Stimulated activated CD4-positive, alpha-beta T cell treated with anti-CD3 and anti-CD28 coated beads, TNF-alpha, amount 100 ng/mL, for 48 hours (primary cell): ENCODE measurements around the gene ZNF205.

Experiments used
- DNase-seq, 3 donors: peaks; one replicate each; pipeline ENCODE4 v3.0.0-alpha.2; 2020; ENCODE audit warnings: low read depth in 3 of 3

Gene ZNF205

GRCh38 chr16:3101018-3101840 is 11.2 kb upstream of the ZNF205 start:
- peak in 2 of 3 donors; percentile 37 to 61 for DNase-seq

DNA sequence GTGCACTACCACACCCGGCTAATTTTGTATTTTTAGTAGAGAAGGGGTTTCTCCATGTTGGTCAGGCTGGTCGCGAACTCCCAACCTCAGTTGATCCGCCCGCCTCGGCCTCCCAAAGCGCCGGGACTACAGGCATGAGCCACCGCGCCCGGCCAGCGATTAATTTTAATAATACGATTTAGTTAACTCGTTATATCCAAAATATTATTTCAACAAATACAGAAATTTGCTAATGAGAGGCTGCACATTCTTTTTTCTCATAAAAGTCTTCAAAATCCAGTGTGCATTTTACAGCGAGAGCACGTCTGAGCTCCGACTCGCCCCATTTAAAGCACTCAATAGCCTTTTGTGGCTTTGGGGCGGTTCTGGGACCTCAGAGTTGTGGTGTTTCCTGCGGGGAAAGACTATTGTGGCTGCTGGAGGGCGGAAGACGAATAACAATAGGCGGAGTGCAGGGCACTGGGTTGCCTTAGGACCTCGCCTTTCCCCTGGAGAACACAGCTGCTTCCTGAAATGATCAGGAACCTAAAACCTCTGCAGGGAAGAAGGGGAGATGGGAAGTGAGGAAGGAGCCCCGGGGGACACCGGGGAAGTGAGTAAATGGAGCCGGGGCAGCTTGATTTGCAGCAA is 10.4 kb upstream of the ZNF205 start:
- no peak for DNase-seq

GRCh38 chr16:3106205-3106928 is 6.0 kb upstream of the ZNF205 start:
- peak; percentile 85 to 91 (median 85) for DNase-seq

DNA sequence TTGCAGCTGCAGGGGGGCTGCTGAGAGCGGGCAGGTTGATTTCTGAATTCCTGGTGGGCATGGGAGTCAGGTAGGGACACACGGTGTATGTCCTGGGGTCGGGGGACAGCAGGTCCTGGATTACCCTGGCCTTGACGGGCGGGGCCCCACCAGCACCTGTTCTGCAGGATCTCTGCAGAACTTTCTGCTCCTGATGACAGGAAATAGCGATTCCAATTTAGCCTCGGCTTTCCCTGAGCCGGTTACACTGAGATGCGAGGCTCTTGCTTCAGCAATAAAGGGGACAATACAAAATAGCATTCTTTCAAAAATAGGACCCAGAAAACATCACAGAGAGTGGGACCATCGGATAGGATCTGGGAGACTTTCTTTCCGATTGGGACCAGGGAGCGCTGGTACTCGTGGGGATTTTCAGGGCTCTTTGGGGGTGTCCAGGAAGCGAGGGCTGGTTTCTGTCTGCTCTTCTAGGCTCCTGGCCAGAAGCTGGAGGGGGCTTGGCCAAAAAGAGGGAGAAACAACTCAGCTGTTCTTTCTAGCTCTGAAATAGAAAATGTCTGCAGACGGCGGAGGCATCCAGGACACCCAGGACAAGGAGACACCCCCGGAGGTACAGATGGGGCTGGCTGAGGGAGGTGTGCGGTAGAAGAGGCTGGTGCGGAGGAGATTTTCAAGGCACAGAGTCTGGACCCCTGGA is 642 bp downstream of the ZNF205 start:
- no peak for DNase-seq

- DNase-seq, result no peak
These were observed 1.5 kb downstream of the ZNF205 start for GRCh38 chr16:3113765-3114479.

GRCh38 chr16:3115003-3115402 is 2.6 kb downstream of the ZNF205 start:
- no peak for DNase-seq

DNA sequence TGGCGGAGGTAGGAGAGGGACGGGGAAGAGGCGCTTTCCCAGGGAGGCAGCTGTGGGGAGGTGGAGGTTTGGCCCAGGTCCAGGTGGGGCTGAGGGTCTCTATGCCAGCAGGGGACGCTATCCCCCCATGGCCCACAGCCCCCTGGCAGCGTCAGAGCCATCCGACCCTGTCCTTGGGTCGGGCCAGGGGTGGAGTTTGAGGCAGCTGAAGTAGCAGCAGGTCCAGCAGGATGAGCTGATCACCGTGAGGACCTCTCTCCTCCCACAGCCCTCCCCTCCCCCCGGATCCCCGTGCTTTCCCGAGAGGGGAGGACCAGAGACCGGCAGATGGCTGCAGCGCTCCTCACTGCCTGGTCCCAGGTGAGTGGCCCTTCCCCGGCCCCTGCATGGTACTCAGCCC is 3.2 kb downstream of the ZNF205 start:
- DNase-seq, result no peak

GRCh38 chr16:3118204-3118790 is 5.9 kb downstream of the ZNF205 start:
- DNase-seq, result no peak

DNA sequence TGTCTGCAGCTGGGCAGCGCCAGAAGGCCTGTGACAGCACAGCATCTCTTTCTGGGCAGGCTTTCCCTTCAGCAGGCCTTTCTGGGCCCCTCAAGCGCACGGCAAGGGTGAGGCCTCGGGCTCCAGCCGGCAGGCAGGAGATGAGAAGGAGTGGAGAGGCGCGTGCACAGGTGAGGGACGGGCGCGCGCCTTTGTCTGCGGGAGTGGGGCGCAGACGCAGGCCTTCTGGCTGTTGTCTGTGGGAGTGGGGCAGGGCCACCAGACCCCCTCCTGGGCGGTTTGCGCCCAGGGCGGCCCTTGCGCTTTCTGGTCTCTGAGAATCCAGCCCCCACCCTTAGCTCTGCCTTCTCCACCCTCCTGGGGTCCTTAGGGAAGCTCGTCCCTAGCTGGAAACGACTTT is 6.5 kb downstream of the ZNF205 start:
- no peak for DNase-seq

DNA sequence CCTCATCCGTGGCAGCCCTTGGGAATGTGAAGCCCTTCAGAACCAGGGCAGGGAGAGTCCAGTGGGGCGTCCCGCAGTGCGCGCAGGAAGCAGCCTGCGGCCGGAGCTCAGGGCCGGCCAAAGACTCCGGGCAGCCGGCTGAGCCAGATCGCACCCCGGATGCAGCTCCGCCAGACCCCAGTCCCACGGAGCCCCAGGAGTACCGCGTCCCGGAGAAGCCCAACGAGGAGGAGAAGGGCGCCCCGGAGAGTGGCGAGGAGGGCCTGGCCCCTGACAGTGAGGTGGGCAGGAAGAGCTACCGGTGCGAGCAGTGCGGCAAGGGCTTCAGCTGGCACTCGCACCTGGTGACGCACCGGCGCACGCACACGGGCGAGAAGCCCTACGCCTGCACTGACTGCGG is 6.9 kb downstream of the ZNF205 start:
- no peak for DNase-seq

DNA sequence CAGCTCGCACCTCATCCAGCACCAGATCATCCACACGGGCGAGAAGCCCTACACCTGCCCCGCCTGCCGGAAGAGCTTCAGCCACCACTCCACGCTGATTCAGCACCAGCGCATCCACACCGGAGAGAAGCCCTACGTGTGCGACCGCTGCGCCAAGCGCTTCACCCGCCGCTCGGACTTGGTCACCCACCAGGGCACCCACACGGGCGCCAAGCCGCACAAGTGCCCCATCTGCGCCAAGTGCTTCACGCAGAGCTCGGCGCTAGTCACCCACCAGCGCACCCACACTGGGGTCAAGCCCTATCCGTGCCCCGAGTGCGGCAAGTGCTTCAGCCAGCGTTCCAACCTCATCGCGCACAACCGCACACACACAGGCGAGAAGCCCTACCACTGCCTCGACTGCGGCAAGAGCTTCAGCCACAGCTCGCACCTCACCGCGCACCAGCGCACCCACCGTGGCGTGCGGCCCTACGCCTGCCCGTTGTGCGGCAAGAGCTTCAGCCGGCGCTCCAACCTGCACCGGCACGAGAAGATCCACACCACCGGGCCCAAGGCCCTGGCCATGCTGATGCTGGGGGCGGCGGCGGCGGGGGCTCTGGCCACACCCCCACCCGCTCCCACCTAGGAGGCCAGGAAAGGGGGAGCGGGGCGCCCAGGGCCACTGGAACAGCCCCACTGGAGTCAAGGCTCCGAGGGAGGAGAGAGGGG is 7.5 kb downstream of the ZNF205 start:
- no peak for DNase-seq

DNA sequence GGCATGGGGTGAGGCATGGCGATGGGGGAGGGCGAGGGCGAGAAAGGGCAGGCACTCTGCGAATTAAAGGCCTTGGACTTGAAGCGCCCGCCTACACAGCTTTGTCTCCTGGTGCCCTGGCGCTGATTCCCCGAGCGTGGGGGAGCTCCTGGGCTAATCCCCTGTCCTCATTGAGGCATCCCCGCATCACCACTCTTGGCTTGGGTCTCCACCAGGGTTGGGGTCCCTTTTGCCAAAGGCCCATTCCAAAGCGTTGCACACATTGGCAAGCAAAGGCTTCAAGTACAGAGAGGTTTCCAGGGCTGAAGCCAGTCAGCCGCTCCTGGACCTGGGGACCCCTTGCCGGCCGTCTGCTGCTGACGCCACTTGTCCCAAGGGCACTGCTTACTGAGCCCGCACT is 8.0 kb downstream of the ZNF205 start:
- no peak for DNase-seq

DNA sequence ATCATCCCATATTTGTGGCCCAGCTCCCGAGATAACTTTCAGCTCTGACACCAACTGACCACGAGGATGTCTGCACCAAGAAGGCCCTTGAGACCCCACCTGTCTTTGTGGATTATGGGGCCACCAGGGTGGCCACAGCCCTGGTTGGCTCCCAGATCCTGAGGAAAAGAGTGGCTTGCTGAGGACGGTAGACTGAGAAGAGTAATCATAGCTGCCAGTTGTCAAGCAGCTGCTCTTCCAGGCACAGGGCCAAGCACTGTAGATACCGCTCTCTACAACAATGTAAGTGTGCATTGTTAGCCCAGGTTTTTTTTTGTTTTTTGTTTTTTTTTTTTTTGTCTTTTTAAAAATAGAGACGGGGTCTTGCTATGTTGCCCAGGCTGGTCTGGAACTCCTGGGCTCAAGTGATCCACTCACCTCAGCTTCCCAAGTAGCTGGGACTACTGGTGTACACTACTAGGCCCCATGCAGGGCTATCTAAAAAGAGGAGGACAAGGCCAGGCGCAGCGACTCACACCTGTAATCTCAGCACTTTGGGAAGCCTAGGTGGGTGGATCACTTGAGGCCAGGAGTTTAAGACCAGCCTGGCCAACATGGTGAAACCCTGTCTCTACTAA is 9.6 kb downstream of the ZNF205 start:
- no peak for DNase-seq

DNA sequence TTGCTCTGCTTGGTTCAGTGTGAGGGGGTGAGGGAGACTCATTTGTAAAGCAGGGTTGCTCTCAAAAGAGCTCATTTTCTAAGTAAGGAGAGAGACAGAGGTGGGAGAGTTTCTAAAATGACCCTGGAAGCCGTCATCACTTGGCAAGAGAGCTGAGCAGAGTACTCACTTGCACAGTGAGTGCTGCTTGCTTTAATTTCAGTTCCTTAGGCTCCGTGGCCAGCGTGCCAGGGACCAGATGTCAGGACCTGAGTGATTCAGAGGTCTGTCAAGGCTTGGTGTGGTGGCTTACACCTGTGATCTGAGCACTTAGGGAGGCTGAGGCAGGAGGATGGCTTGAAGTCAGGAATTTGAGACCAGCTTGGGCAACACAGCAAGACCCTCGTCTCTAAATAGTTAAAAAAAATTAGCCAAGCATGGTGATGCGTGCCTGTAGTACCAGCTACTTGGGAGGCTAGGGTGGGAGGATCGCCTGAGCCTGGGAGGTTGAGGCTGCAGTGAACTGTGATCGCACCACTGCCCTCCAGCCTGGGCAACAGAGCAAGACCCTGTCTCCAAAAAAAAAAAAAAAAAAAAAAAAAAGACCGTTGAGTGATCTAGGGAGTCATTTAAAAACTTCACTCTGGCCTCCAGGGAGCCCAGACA is 10.7 kb downstream of the ZNF205 start:
- no peak for DNase-seq

- DNase-seq, result peak; percentile 90 to 99 (median 94)
These were observed 11.8 kb downstream of the ZNF205 start for GRCh38 chr16:3123986-3124886.

- DNase-seq, result no peak
These were observed 15.4 kb downstream of the ZNF205 start for GRCh38 chr16:3127745-3128144.

- peak in 2 of 3 donors; percentile 64 to 84 for DNase-seq
These were observed 17.0 kb downstream of the ZNF205 start for GRCh38 chr16:3129137-3130131.
